Right lobe of liver (tissue), 6 donors: ENCODE measurements around the gene COL23A1. TPM values are rescaled to one million over a fixed set of nuclear protein-coding genes. Genes with fewer than 3 reads are reported as not detected.
A peak's percentile ranks its signal among the peaks of the same experiment; 100 is the strongest.

ENCODE experiments used
- ATAC-seq, 4 donors: fragments of 200-7000 bp; cut with Tn5 transposase; one replicate each; pipeline ENCODE4 v1.9.1; 2020; ENCODE audit warnings: mild to moderate bottlenecking in 4 of 4, moderate library complexity in 4 of 4
- DNase-seq, 3 donors: peaks; one replicate each; pipeline ENCODE4 v3.0.0-alpha.2; 2020
- H3K27ac ChIP-seq, 3 donors: fragments of 200-600 bp; one replicate each; pipeline ENCODE4 v1.8.0; 2022
- H3K27me3 ChIP-seq, 2 donors: fragments of 200-600 bp; one replicate each; pipeline ENCODE4 v1.8.0; 2022
- H3K36me3 ChIP-seq, 4 donors: fragments of 200-600 bp; sonication (generic) in 1 of 4; one replicate each; pipeline versions ENCODE4 v1.5.1 to v1.8.0; 2017 to 2022; ENCODE audit warnings: control low read depth in 1 of 4
- H3K4me1 ChIP-seq, 4 donors: fragments of 200-600 bp; sonication (generic) in 1 of 4; one replicate each; pipeline versions ENCODE4 v1.5.1 to v1.8.0; 2017 to 2022; ENCODE audit warnings: control low read depth in 1 of 4
- H3K4me3 ChIP-seq, 3 donors: fragments of 200-600 bp; one replicate each; pipeline ENCODE4 v1.8.0; 2022
- H3K9me3 ChIP-seq, 4 donors: fragments of 200-600 bp; sonication (generic) in 1 of 4; one replicate each; pipeline versions ENCODE4 v1.5.1 to v1.8.0; 2017 to 2022; ENCODE audit warnings: control low read depth in 1 of 4
- POLR2A ChIP-seq: fragments of 450-650 bp; IDR thresholded peaks from one replicate; pipeline ENCODE4 v1.6.1; 2017; ENCODE audit warnings: antibody characterized with exemption, mild to moderate bottlenecking
- WGBS: methylation state at CpG from one replicate; pipeline ENCODE4 v1.1.6; 2018; ENCODE audit warnings: low coverage, low lambda C conversion rate; ENCODE audit not compliant: insufficient coverage; ENCODE audit errors: missing lambda C conversion rate; 5-methylcytosine and 5-hydroxymethylcytosine counted together
- intact Hi-C, 2 donors: fragments of 100-400 bp; cut with DNase I; formaldehyde crosslinking; loops; one replicate each; pipeline versions ENCODE4 v1.11.2 to v1.14.1; 2022
- total RNA-seq, 6 experiments: library from RNA; depleted of rRNA in 2 of 6; stranded (reverse); fragments of >200 nt in 2 of 6; fragmentation: NEBNext Ultra II Directional in 3 of 6; extraction: Animal tissue kit (Norgen Biotek cat#: 25700) in 3 of 6; gene quantifications; one replicate each; pipeline versions ENCODE4 v1.1.0 to v1.2.4, GENCODE V29; 2016 to 2023
- TF ChIP-seq, protein P1 (sequence below), 4 donors: fragments of 200-600 bp in 3 of 4; fragments of 450-650 bp in 1 of 4; IDR thresholded peaks; one replicate each; pipeline versions ENCODE4 v1.5.1 to v1.8.0; 2016 to 2022; ENCODE audit warnings: antibody characterized with exemption in 4 of 4, mild to moderate bottlenecking in 2 of 4
- donor health status: DM: no; HTN: yes; CAD: no.
- donor health status: DM: no; HTN: no; CAD: no.
- donor health status: DM: no; HTN: no; CAD: no.
- donor health status: DM: no; HTN: yes; CAD: no.
- donor health status: DM: no; HTN: yes; CAD: no.

COL23A1 gene
- total RNA-seq, 6 experiments from 2014 or later, result 0.25 to 1.2 (median 0.50) TPM

DNA sequence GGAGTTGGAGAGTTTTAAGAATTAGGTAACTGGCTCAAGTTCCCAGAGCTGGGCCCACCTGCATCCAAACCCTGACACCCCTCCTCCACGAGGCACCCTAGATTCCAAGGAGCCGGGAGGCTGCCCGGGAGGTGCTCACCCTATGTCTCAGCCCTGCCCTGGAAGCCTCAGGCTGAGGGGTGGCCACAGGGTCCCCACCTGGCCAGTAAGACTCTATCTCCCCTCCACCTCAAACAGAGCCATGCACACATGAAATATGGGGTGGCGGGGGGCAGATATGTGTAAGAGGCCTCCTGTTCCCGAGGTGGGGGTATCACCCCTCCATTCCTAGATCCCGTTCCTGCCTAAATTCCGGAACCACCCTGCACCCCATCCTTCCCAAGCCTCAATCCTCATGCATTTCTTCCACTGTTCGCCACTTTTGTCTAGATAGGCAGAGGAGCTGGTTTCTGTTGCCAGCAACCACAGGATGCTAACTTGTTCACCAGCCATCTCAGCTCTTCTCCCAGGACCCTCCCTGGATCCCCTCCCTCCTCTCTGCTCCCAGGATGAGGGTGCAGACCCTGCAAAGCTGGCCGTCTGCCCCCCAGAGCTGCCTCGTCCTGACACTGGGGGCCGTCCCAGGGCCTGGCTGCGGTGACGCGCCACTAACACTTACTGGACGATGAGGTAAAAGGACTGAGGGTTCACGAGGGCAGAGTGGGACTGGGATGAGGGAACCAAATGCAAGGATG is 44.1 kb downstream of the COL23A1 start:
- ATAC-seq, result no peak
- Histone ChIP-seq H3K36me3 (no peaks in the 10 kb centered on the region), H3K9me3 (no peaks in the 10 kb centered on the region), H3K27ac (no peak overlapping the region), H3K4me1 (no peaks in the 10 kb centered on the region), H3K27me3 (no peaks in the 10 kb centered on the region), H3K4me3 (no peak overlapping the region)
- TF ChIP-seq POLR2A, result no peak
- TF ChIP-seq, protein P1, sequence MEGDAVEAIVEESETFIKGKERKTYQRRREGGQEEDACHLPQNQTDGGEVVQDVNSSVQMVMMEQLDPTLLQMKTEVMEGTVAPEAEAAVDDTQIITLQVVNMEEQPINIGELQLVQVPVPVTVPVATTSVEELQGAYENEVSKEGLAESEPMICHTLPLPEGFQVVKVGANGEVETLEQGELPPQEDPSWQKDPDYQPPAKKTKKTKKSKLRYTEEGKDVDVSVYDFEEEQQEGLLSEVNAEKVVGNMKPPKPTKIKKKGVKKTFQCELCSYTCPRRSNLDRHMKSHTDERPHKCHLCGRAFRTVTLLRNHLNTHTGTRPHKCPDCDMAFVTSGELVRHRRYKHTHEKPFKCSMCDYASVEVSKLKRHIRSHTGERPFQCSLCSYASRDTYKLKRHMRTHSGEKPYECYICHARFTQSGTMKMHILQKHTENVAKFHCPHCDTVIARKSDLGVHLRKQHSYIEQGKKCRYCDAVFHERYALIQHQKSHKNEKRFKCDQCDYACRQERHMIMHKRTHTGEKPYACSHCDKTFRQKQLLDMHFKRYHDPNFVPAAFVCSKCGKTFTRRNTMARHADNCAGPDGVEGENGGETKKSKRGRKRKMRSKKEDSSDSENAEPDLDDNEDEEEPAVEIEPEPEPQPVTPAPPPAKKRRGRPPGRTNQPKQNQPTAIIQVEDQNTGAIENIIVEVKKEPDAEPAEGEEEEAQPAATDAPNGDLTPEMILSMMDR (IDR thresholded peaks at IDR 0.05), result no peak
- peak in 1 of 3 donors; percentile 15 for DNase-seq
- 89% methylated on average over 10 of the region's 16 CpGs for whole genome bisulfite sequencing
- intact Hi-C loops, result loop anchor here in 1 of 2 donors (10.0 kb wide), 1 partner anchor 271 kb away; no protein-coding TSS in a partner anchor

DNA sequence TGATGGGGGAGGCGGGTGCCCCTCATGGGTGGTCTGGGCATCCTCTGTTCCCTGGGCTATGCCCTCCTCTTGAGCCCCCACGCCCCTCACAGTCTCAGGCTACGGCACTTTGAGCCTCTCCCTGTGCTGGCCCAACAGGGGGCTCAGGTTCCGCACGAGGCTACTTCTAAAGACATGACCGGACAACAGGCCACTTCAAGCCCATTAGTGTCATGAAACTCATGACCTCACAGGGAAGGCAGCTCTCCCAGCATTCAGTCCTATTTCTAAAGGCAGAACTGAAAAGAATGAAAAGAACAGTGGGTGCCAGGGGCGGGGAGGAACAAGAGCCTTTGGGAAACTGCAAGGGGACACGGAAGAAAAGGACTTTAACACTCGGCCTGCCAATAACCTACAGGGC is 45.0 kb downstream of the COL23A1 start:
- ATAC-seq, result peak in 1 of 4 donors; percentile 18
- peak in 1 of 3 donors; percentile 12 for DNase-seq
- H3K36me3 ChIP-seq, result no peaks in the 10 kb centered on the region
- no peak overlapping the region for H3K4me3 ChIP-seq
- intact Hi-C loops, result loop anchor here in 1 of 2 donors (10.0 kb wide), 1 partner anchor 270 kb away; no protein-coding TSS in a partner anchor
- 80% methylated on average over 5 of the region's 9 CpGs for WGBS
- no peaks in the 10 kb centered on the region for H3K9me3 ChIP-seq
- H3K4me1 ChIP-seq, result no peaks in the 10 kb centered on the region
- no peak for TF ChIP-seq POLR2A
- TF ChIP-seq, protein P1 (IDR thresholded peaks at IDR 0.05), result no peak
- H3K27me3 ChIP-seq, result no peaks in the 10 kb centered on the region
- H3K27ac ChIP-seq, result no peak overlapping the region

DNA sequence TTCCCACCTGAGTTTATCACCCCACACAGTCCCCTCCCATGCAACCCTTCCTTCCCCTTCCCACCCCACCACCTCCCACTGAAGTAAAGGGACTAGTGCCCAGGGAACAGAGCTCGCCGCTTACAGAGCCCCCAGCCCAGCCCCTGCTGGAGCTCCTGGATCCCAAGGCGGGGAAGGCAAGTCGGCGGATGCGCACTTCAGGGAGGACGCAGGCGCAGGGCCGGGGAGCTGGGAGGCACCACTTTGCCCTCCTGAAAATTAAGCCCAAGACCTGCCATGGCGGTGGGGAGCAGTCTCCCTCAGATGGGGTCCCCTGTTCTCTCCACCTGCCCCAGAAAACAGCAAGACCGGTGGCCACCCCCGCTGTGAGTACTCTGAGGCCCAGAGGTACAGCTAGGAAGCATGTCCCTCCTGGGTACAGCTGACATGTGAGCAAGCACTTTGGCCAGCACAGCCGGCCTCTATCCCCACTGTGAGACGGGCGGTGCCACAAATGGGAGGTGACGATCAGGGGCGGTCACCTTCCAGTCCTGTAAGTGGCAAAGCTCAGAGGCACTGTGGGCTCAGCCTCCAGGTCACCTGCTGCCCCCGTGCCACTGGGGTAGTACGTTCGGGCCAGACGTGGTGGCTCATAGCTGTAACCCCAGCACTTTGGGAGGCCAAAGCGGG is 45.9 kb downstream of the COL23A1 start:
- Histone ChIP-seq H3K36me3 (no peaks in the 10 kb centered on the region), H3K27ac (no peak overlapping the region), H3K4me3 (no peak overlapping the region), H3K9me3 (no peaks in the 10 kb centered on the region), H3K4me1 (no peaks in the 10 kb centered on the region), H3K27me3 (no peaks in the 10 kb centered on the region)
- ATAC-seq, result peak in 1 of 4 donors; percentile 12
- WGBS, result 100% methylated on average over 1 of the region's 22 CpGs
- peak in 1 of 3 donors; percentile 42 for DNase-seq
- no peak for TF ChIP-seq POLR2A
- TF ChIP-seq, protein P1 (IDR thresholded peaks at IDR 0.05), result no peak
- intact Hi-C loops, result loop anchor here in 1 of 2 donors (10.0 kb wide), 1 partner anchor 269 kb away; no protein-coding TSS in a partner anchor

DNA sequence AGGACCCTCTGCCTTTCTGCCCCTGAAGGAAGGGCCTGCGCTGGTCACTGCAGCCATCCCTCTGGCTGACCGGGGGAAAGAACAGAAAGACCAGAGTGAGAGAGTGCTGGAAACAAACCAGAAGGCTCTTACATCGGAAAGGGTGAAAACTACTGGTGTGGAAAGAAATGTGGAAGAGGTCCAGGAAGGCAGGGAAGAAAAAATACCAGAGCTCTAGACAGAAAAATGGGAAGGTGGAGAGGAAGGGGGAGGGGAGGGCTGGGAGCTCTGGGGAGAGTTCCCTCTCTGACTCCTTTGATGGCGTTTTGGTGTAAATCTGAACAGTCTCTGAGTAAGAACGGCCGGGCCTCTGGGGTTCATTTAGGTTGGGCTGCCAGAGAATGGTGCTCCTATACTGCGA is 47.7 kb downstream of the COL23A1 start:
- Histone ChIP-seq H3K27ac (no peak overlapping the region), H3K4me3 (no peak overlapping the region), H3K9me3 (no peaks in the 10 kb centered on the region), H3K36me3 (no peaks in the 10 kb centered on the region), H3K4me1 (no peaks in the 10 kb centered on the region), H3K27me3 (no peaks in the 10 kb centered on the region)
- peak in 1 of 3 donors; percentile 15 for DNase-seq
- intact Hi-C loops, result loop anchor here in 1 of 2 donors (10.0 kb wide), 1 partner anchor 268 kb away; no protein-coding TSS in a partner anchor
- no peak for ATAC-seq
- TF ChIP-seq POLR2A, result no peak
- TF ChIP-seq, protein P1 (IDR thresholded peaks at IDR 0.05), result no peak
- 43% methylated on average over 7 of the region's 7 CpGs for WGBS
